ENCODE measurements around the gene AGMO.

The AGMO gene

DNA sequence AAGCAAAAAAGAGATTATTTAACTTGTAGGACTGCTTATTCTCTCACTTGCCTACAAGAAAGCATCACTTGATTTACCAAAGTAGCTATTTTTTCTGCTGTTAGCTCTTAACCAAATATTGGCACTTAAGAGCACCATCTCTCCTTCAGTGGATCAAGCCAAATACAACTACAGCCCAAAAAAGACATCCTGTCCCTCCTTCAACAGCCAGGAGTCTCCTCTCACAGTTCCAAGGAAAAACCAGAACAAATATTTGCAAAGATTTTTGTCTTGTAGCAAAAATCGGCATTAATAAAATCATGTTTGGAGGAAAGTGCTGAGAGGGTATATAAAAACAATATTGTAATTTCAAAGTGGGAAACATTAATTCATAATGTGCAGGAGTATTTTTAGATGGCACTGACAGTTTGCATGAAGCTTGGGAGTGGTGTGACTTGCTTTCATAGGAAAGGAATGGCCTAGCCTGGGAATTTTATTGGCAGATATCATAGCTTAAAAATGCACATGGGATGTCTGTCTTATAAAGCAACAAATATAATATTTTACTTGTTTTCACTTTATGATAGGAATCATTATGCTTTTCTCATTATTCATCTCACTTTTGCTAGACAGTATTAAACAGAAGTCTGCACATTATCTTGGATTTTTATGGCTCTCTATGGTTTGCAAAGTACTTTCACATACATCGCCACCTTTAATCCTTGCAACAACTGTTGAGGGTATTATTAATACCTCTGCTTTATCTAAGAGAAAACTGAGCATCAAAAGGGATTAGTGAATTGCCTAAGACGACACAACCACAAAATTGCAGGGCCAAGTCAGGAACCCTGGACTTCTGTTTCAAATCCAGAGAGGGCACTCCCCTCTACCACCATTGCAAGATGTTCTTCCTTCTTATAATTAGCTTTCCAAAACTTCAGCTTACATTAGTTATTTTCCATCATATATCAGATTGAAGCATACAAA, 103.5 kb downstream of the AGMO start:
- DNase-seq (ENCODE audit: low read depth): no peak
- TF ChIP-seq CTCF (IDR thresholded peaks at IDR 0.05; ENCODE audit: insufficient read depth, low read depth, low read length, missing control alignments): no peak
- no peak overlapping the region for H3K4me3 ChIP-seq (ENCODE audit: low read depth, low read length)

DNA sequence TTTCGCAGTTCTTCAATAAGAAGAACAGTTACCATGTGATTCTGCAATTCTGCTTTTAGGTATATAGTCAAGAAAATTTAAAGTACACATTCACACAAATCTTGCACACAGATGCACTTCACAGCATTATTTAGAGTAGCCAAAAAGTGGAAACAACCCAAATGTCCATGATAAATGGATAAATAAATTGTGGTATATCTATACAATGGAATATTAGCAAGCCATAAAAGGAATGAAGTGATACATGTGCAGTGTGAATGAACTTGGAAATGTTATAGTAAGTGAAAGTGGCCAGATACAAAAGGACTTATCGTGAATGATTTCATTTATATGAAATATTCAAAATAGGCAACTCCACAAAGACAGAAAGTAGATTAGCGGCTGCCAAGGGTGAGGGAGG, 109.1 kb downstream of the AGMO start:
- no peak for DNase-seq (ENCODE audit: low read depth)
- TF ChIP-seq CTCF (IDR thresholded peaks at IDR 0.05; ENCODE audit: insufficient read depth, low read depth, low read length, missing control alignments): no peak
- no peak overlapping the region for H3K4me3 ChIP-seq (ENCODE audit: low read depth, low read length)

DNA sequence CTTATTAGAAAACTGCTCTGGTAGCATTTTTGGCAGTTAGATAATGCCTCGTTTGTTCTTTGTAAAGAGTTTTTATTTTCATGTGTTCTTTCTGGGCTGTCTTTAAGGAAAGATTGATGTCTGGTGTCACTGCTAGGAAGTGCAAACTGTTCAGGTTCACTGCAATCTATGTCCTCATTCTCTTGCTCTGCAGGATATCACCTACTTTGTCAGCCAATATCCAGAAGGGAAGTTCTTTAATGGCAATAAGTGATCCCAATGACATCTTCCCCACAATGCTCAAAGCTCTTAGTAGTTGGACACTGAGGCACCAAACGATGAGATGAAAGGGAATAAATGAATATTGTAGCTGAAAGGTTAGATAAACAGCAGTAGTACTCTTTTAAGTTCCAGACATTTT, 115.1 kb downstream of the AGMO start:
- no peak for DNase-seq (ENCODE audit: low read depth)
- no peak for TF ChIP-seq CTCF (IDR thresholded peaks at IDR 0.05; ENCODE audit: insufficient read depth, low read depth, low read length, missing control alignments)
- H3K4me3 ChIP-seq (ENCODE audit: low read depth, low read length): no peak overlapping the region

- no peak for DNase-seq (ENCODE audit: low read depth)
- TF ChIP-seq CTCF (IDR thresholded peaks at IDR 0.05; ENCODE audit: insufficient read depth, low read depth, low read length, missing control alignments): no peak
- H3K4me3 ChIP-seq (ENCODE audit: low read depth, low read length): no peak overlapping the region
Measured at GRCh38 chr7:15446280-15446679, 115.5 kb downstream of the AGMO start.

- no peak for DNase-seq (ENCODE audit: low read depth)
- no peak for TF ChIP-seq CTCF (IDR thresholded peaks at IDR 0.05; ENCODE audit: insufficient read depth, low read depth, low read length, missing control alignments)
- H3K4me3 ChIP-seq (ENCODE audit: low read depth, low read length): no peak overlapping the region
Measured at GRCh38 chr7:15441915-15442314, 119.9 kb downstream of the AGMO start.

DNA sequence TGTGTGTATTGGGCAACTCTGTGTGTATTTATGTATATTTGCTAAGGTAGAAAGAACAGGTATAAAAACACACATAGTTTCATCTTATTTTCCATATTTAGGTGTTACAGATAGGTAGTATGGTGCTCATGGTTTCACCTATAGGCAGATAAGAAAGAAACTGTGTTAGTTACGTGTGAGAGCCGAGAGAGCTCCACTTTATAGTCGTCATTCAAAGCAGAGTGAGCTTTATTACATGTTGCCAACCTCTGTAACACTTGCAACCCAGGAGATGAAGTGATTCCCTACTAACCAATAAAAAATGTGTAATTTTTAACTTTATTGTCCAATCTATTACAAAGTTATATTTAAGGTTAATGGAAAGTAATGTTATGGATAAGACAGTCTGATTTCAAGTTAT, 121.3 kb downstream of the AGMO start:
- TF ChIP-seq CTCF (IDR thresholded peaks at IDR 0.05; ENCODE audit: insufficient read depth, low read depth, low read length, missing control alignments): no peak
- no peak for DNase-seq (ENCODE audit: low read depth)

More for the DNA sequence above, 121.3 kb downstream of the AGMO start:
- no peak overlapping the region for H3K4me3 ChIP-seq (ENCODE audit: low read depth, low read length)
